B cell (primary cell): ENCODE measurements around the gene KMT2D. TPM values are rescaled to one million over a fixed set of nuclear protein-coding genes. Genes with fewer than 3 reads are reported as not detected.
A peak's percentile ranks its signal among the peaks of the same experiment; 100 is the strongest.

Source experiments
- ATAC-seq: fragments of 200-7000 bp; cut with Tn5 transposase; one replicate; pipeline ENCODE4 v1.10.0; 2021; ENCODE audit warnings: low read depth, mild to moderate bottlenecking, moderate number of reproducible peaks, moderate library complexity
- CTCF ChIA-PET: fragments of 350-600 bp; sonication (Branson Sonifier 250); formaldehyde crosslinking; loops from one replicate; lab custom pipeline; 2021; ENCODE audit warnings: antibody characterized with exemption, inconsistent platforms; lab: Charles Lee
- POLR2A ChIA-PET: fragments of 350-600 bp; sonication (Branson Sonifier 250); formaldehyde crosslinking; loops from one replicate; lab custom pipeline; 2021; ENCODE audit warnings: antibody characterized with exemption; lab: Charles Lee
- DNase-seq: peaks from one replicate; pipeline ENCODE4 v3.0.0; 2013
- H2AFZ ChIP-seq: 2 replicates; pipeline ENCODE4 v1.6.1; 2012; ENCODE audit warnings: mild to moderate bottlenecking, low read depth, low read length; ENCODE audit not compliant: insufficient read depth, poor library complexity, severe bottlenecking
- H3K27ac ChIP-seq, 2 donors: 1 replicate in 1 of 2; 2 replicates in 1 of 2; pipeline ENCODE4 v1.5.1; 2012 to 2013; ENCODE audit warnings: low read length in 2 of 2, mild to moderate bottlenecking in 2 of 2, moderate library complexity in 1 of 2
- H3K27me3 ChIP-seq, 4 experiments: fragments of 200-600 bp in 1 of 4; sonication (generic) in 1 of 4; replicated peaks in 1 of 4; 1 replicate in 2 of 4; 2 replicates in 2 of 4; pipeline versions ENCODE4 v1.6.1 to v1.7.0; 2013 to 2016; ENCODE audit warnings: low read length in 3 of 4, mild to moderate bottlenecking in 2 of 4, mixed read lengths in 1 of 4, moderate library complexity in 1 of 4; ENCODE audit not compliant: insufficient read depth in 4 of 4, control insufficient read depth in 3 of 4; ENCODE audit errors: control extremely low read depth in 1 of 4
- H3K36me3 ChIP-seq, 2 experiments: replicated peaks in 1 of 2; 1 replicate in 1 of 2; 2 replicates in 1 of 2; pipeline versions ENCODE4 v1.6.1 to v1.7.1; 2013; ENCODE audit warnings: low read length in 1 of 2; ENCODE audit not compliant: insufficient read depth in 2 of 2, control insufficient read depth in 1 of 2; ENCODE audit errors: control extremely low read depth in 1 of 2, extremely low read depth in 1 of 2
- H3K4me1 ChIP-seq, 2 donors: fragments of 200-600 bp in 1 of 2; sonication (generic) in 1 of 2; 1 replicate in 1 of 2; 2 replicates in 1 of 2; pipeline versions ENCODE4 v1.5.1 to v1.6.1; 2013 to 2017; ENCODE audit warnings: low read length in 2 of 2; ENCODE audit not compliant: control insufficient read depth in 2 of 2, insufficient read depth in 2 of 2
- H3K4me2 ChIP-seq: replicated peaks from 2 replicates; pipeline ENCODE3; 2012; ENCODE audit warnings: mild to moderate bottlenecking, low read depth, low read length; ENCODE audit not compliant: poor library complexity, severe bottlenecking
- H3K4me3 ChIP-seq, 5 experiments: fragments of 200-600 bp in 1 of 5; sonication (generic) in 1 of 5; 1 replicate in 3 of 5; 2 replicates in 2 of 5; pipeline versions ENCODE4 v1.5.1 to v1.7.0; 2011 to 2016; ENCODE audit warnings: low read length in 4 of 5, mild to moderate bottlenecking in 4 of 5, low read depth in 2 of 5, control low read depth in 1 of 5, moderate library complexity in 1 of 5; ENCODE audit not compliant: insufficient read depth in 1 of 5; ENCODE audit errors: control extremely low read depth in 1 of 5, extremely low read depth in 1 of 5
- H3K79me2 ChIP-seq: fragments of 200-600 bp; sonication (generic); one replicate; pipeline ENCODE4 v1.6.0; 2016; ENCODE audit warnings: low read length; ENCODE audit not compliant: control insufficient read depth, insufficient read depth
- H3K9ac ChIP-seq: fragments of 200-600 bp; sonication (generic); 2 replicates; pipeline ENCODE4 v1.6.1; 2017; ENCODE audit warnings: mild to moderate bottlenecking, low read length, moderate library complexity
- H3K9me3 ChIP-seq, 3 donors: one replicate each; pipeline versions ENCODE4 v1.6.1 to v1.7.1; 2013; ENCODE audit warnings: low read length in 2 of 3; ENCODE audit not compliant: control insufficient read depth in 2 of 3, insufficient read depth in 1 of 3; ENCODE audit errors: control extremely low read depth in 1 of 3
- H4K20me1 ChIP-seq: 2 replicates; pipeline ENCODE4 v1.6.0; 2012; ENCODE audit warnings: mild to moderate bottlenecking, low read length; ENCODE audit not compliant: insufficient read depth, control insufficient read depth, poor library complexity, severe bottlenecking
- H3K27ac Mint-ChIP-seq: one replicate; pipeline ENCODE4 v1.8.0; 2021; ENCODE audit warnings: mixed read lengths
- H3K27me3 Mint-ChIP-seq: one replicate; pipeline ENCODE4 v1.8.0; 2021; ENCODE audit warnings: mixed read lengths
- H3K4me1 Mint-ChIP-seq: one replicate; pipeline ENCODE4 v1.8.0; 2021; ENCODE audit warnings: mixed read lengths
- H3K4me3 Mint-ChIP-seq: one replicate; pipeline ENCODE4 v1.8.0; 2021; ENCODE audit warnings: mixed read lengths
- H3K9me3 Mint-ChIP-seq: one replicate; pipeline ENCODE4 v1.8.0; 2022; ENCODE audit warnings: mixed read lengths; ENCODE audit not compliant: insufficient read depth
- CTCF ChIP-seq: fragments of 200-600 bp; IDR thresholded peaks from one replicate; pipeline ENCODE4 v1.8.0; 2022; ENCODE audit warnings: antibody characterized with exemption, mild to moderate bottlenecking
- EZH2 ChIP-seq: IDR thresholded peaks from 2 replicates; pipeline ENCODE4 v1.6.1; 2012; ENCODE audit warnings: borderline replicate concordance, low read depth, mild to moderate bottlenecking, moderate library complexity, low read length; ENCODE audit not compliant: insufficient read depth, poor library complexity, severe bottlenecking
- WGBS: methylation state at CpG from one replicate; pipeline ENCODE4 v1.1.5; 2013; ENCODE audit warnings: missing lambda C conversion rate; ENCODE audit not compliant: insufficient coverage; 5-methylcytosine and 5-hydroxymethylcytosine counted together
- intact Hi-C: fragments of 100-400 bp; cut with micrococcal nuclease; formaldehyde crosslinking; loops from one replicate; pipeline ENCODE4 v1.10.0; 2022
- polyA plus RNA-seq: library from polyadenylated mRNA; depleted of rRNA; stranded (reverse); fragments of >200 nt; gene quantifications from 2 replicates; pipeline ENCODE4 v1.2.3, GENCODE V29; 2012
- total RNA-seq, 2 donors: library from RNA; stranded (reverse); fragments of 120-200 nt in 1 of 2; gene quantifications; 1 replicate in 1 of 2; 2 replicates in 1 of 2; pipeline versions ENCODE4 v1.2.3 to v1.2.4, GENCODE V29; 2013 to 2022

Gene KMT2D
- total and polyA plus RNA-seq, 2 donors (not counting 1 experiment from before 2014, with no cell fraction given) = 64.0 to 179 TPM

GRCh38 chr12:49019443-49020324, 40.9 kb downstream of the KMT2D start:
- ChIA-PET CTCF (interaction anchor here (0.6 to 3.2 kb wide), 16 partner anchors 10 to 166 kb away, joined by 3 to 27 read pairs (median 4); partner anchors contain the start of genes FKBP11 and LMBR1L), POLR2A (interaction anchor here (0.7 to 1.9 kb wide), 6 partner anchors 8 to 111 kb away, joined by 3 to 19 read pairs (median 4); partner anchors contain the start of gene TUBA1B)
- TF ChIP-seq CTCF = peak; percentile 33
- no peak for TF ChIP-seq EZH2
- intact Hi-C loops = loop anchor here (2.0 kb wide), 1 partner anchor 347 kb away; the partner anchor contains the start of gene SPATS2
- WGBS = 35% methylated on average over 4 of the region's 10 CpGs
- H3K36me3 ChIP-seq = peaks cover 0 to 38% of the 10 kb centered on the region in 2 experiments
- H2AFZ ChIP-seq = peak overlapping the region; percentile 67
- H3K27me3 ChIP-seq = no peaks in the 10 kb centered on the region
- Mint-ChIP-seq H3K27me3 (no peaks in the 10 kb centered on the region), H3K4me1 (peaks cover 27% of the 10 kb centered on the region), H3K4me3 (peak overlapping the region; percentile 91), H3K9me3 (no peaks in the 10 kb centered on the region), H3K27ac (peak overlapping the region; percentile 90)
- DNase-seq = peak; percentile 67
- peak overlapping the region; percentile 85 for H3K4me2 ChIP-seq
- peaks cover 18 to 21% of the 10 kb centered on the region in 2 donors for H3K4me1 ChIP-seq
- peak overlapping the region in 3 of 5 experiments; percentile 79 to 88 (median 86) for H3K4me3 ChIP-seq
- peaks cover 5% of the 10 kb centered on the region for H4K20me1 ChIP-seq
- H3K9me3 ChIP-seq = no peaks in the 10 kb centered on the region
- no peak for ATAC-seq
- peaks cover 37% of the 10 kb centered on the region for H3K79me2 ChIP-seq
- peak overlapping the region; percentile 95 to 99 for H3K27ac ChIP-seq
- H3K9ac ChIP-seq = peak overlapping the region; percentile 91
